Suprapubic skin (tissue), 3 donors: ENCODE results near the gene BNIP5.

ENCODE experiments used
- POLR2AphosphoS5 ChIP-seq, 3 donors: sonication (generic); formaldehyde crosslinking; IDR thresholded peaks; one replicate each; pipeline ENCODE4 v1.6.1; 2017; ENCODE audit warnings: antibody characterized with exemption in 3 of 3
- TF ChIP-seq, protein P1 (sequence below), 2 donors: fragments of 200-600 bp in 1 of 2; fragments of 450-650 bp in 1 of 2; sonication (generic) in 1 of 2; IDR thresholded peaks; one replicate each; pipeline ENCODE4 v1.5.1; 2016 to 2019; ENCODE audit warnings: antibody characterized with exemption in 2 of 2, mild to moderate bottlenecking in 1 of 2, moderate library complexity in 1 of 2

GRCh38 chr6:36336779-36337241 is at the start of gene BNIP5:
- TF ChIP-seq, protein P1, sequence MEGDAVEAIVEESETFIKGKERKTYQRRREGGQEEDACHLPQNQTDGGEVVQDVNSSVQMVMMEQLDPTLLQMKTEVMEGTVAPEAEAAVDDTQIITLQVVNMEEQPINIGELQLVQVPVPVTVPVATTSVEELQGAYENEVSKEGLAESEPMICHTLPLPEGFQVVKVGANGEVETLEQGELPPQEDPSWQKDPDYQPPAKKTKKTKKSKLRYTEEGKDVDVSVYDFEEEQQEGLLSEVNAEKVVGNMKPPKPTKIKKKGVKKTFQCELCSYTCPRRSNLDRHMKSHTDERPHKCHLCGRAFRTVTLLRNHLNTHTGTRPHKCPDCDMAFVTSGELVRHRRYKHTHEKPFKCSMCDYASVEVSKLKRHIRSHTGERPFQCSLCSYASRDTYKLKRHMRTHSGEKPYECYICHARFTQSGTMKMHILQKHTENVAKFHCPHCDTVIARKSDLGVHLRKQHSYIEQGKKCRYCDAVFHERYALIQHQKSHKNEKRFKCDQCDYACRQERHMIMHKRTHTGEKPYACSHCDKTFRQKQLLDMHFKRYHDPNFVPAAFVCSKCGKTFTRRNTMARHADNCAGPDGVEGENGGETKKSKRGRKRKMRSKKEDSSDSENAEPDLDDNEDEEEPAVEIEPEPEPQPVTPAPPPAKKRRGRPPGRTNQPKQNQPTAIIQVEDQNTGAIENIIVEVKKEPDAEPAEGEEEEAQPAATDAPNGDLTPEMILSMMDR (IDR thresholded peaks at IDR 0.05), result no peak
- TF ChIP-seq POLR2AphosphoS5 (IDR thresholded peaks at IDR 0.05), result no peak
